ENCODE data around the gene TAS1R2.

TAS1R2 gene

GRCh38 chr1:18902523-18903290 is 43.2 kb upstream of the TAS1R2 start, which contains the start of gene ALDH4A1:
Gene ALDH4A1, minus strand, starts transcription at chr1:18902555. Its CDS starts 32 bp downstream, at chr1:18902523.
- Histone ChIP-seq H3K27ac (peak within 1 kb of the TSS; percentile 88), H3K4me3 (ENCODE audit: low read depth, low read length) (peak within 1 kb of the TSS; percentile 51), H3K9ac (no peak within 1 kb of the TSS), H3K9me3 (ENCODE audit: control insufficient read depth, low read length) (no peaks in the 10 kb centered on the region), H3K4me1 (peaks cover 7% of the 10 kb centered on the region), H3K36me3 (ENCODE audit: control insufficient read depth, insufficient read depth, low read length) (no peaks in the 10 kb centered on the region), H3K4me2 (ENCODE audit: low read length) (peak within 1 kb of the TSS; percentile 91), H3K27me3 (ENCODE audit: control insufficient read depth, insufficient read depth, low read length) (no peaks in the 10 kb centered on the region), H3K79me2 (no peaks in the 10 kb centered on the region), H2AFZ (peak within 1 kb of the TSS; percentile 65)
- TF ChIP-seq, protein P1, sequence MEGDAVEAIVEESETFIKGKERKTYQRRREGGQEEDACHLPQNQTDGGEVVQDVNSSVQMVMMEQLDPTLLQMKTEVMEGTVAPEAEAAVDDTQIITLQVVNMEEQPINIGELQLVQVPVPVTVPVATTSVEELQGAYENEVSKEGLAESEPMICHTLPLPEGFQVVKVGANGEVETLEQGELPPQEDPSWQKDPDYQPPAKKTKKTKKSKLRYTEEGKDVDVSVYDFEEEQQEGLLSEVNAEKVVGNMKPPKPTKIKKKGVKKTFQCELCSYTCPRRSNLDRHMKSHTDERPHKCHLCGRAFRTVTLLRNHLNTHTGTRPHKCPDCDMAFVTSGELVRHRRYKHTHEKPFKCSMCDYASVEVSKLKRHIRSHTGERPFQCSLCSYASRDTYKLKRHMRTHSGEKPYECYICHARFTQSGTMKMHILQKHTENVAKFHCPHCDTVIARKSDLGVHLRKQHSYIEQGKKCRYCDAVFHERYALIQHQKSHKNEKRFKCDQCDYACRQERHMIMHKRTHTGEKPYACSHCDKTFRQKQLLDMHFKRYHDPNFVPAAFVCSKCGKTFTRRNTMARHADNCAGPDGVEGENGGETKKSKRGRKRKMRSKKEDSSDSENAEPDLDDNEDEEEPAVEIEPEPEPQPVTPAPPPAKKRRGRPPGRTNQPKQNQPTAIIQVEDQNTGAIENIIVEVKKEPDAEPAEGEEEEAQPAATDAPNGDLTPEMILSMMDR (IDR thresholded peaks at IDR 0.05), result no peak

GRCh38 chr1:18901952-18902522 is 42.6 kb upstream of the TAS1R2 start:
- H3K79me2 ChIP-seq, result no peaks in the 10 kb centered on the region
- no peaks in the 10 kb centered on the region for H3K9me3 ChIP-seq (ENCODE audit: control insufficient read depth, low read length)
- H3K36me3 ChIP-seq (ENCODE audit: control insufficient read depth, insufficient read depth, low read length), result no peaks in the 10 kb centered on the region
- H3K27ac ChIP-seq, result peak overlapping the region; percentile 88
- H3K27me3 ChIP-seq (ENCODE audit: control insufficient read depth, insufficient read depth, low read length), result no peaks in the 10 kb centered on the region
- H3K4me2 ChIP-seq (ENCODE audit: low read length), result peak overlapping the region; percentile 91
- no peak overlapping the region for H3K9ac ChIP-seq
- TF ChIP-seq, protein P1 (IDR thresholded peaks at IDR 0.05), result no peak
- peak overlapping the region; percentile 51 for H3K4me3 ChIP-seq (ENCODE audit: low read depth, low read length)
- H3K4me1 ChIP-seq, result peaks cover 7% of the 10 kb centered on the region
- peak overlapping the region; percentile 65 for H2AFZ ChIP-seq

DNA sequence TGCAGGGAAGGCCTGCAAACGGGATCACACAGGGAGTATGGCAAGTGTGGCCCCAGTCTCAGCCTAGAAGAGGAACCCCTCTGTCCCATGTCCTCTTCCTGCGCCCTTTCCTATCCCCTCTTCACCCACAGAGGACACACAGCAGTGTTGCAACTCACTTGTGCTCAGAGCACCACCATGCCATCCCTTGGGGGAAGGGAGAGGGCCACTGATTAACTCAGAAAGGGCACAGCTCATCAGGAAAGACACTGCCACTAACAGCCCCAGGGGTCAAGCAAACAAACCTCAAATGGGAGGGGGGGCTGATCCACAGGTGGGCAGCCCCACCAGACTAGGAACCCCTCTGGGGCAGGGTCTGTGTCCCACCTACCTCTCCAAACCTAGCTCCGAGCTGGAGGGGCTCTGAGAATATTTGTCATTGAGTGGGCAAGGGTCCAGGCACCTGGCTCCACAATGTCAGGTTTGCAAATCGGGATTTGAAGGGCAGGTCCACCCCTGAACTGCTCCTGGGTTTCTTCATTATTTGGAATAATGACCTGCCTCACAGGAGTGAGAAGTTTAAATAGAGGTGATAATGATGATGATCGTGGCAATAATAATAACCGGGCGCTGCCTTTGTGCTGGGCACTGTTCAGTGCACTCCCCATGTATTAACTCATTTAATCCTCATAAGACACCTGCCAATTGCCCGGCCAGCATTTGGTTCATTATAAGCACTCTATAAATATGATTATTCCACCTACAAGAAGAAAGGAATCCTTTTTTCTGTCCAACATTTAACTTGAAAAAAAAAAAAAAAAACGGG is 41.9 kb upstream of the TAS1R2 start:
- Histone ChIP-seq H3K27ac (no peak overlapping the region), H3K9me3 (ENCODE audit: control insufficient read depth, low read length) (no peaks in the 10 kb centered on the region), H3K4me3 (ENCODE audit: low read depth, low read length) (peak overlapping the region; percentile 51), H3K79me2 (no peaks in the 10 kb centered on the region), H3K4me2 (ENCODE audit: low read length) (peak overlapping the region; percentile 91), H3K27me3 (ENCODE audit: control insufficient read depth, insufficient read depth, low read length) (no peaks in the 10 kb centered on the region), H2AFZ (no peak overlapping the region), H3K4me1 (peaks cover 7% of the 10 kb centered on the region), H3K9ac (no peak overlapping the region), H3K36me3 (ENCODE audit: control insufficient read depth, insufficient read depth, low read length) (no peaks in the 10 kb centered on the region)
- TF ChIP-seq, protein P1 (IDR thresholded peaks at IDR 0.05), result no peak

- Histone ChIP-seq H3K4me2 (ENCODE audit: low read length) (no peak overlapping the region), H3K9ac (no peak overlapping the region), H3K27me3 (ENCODE audit: control insufficient read depth, insufficient read depth, low read length) (no peaks in the 10 kb centered on the region), H3K27ac (no peak overlapping the region), H3K79me2 (no peaks in the 10 kb centered on the region), H3K9me3 (ENCODE audit: control insufficient read depth, low read length) (no peaks in the 10 kb centered on the region), H3K4me1 (peaks cover 14% of the 10 kb centered on the region), H3K36me3 (ENCODE audit: control insufficient read depth, insufficient read depth, low read length) (no peaks in the 10 kb centered on the region), H2AFZ (no peak overlapping the region), H3K4me3 (ENCODE audit: low read depth, low read length) (no peak overlapping the region)
- TF ChIP-seq, protein P1 (IDR thresholded peaks at IDR 0.05), result no peak
Measured at GRCh38 chr1:18900303-18900841, 40.9 kb upstream of the TAS1R2 start.

All from parathyroid adenoma (tissue), 2 donors.